Thoracic aorta (tissue), 2 donors: ENCODE data around the gene CACNA1B. TPM values are rescaled to one million over a fixed set of nuclear protein-coding genes. Genes with fewer than 3 reads are reported as not detected.

Experiments used
- ATAC-seq: fragments of 150-250 bp; one replicate; pipeline ENCODE4 v1.8.0; 2017; ENCODE audit warnings: low read depth; ENCODE audit not compliant: insufficient number of reproducible peaks, low FRiP score
- DNase-seq: peaks from one replicate; pipeline ENCODE4 v3.0.0-alpha.2; 2020; ENCODE audit warnings: low spot score
- H3K27ac ChIP-seq, 2 donors: fragments of 200-600 bp; sonication (generic); 1 replicate in 1 of 2; 2 replicates in 1 of 2; pipeline ENCODE4 v1.5.1; 2016; ENCODE audit warnings: mild to moderate bottlenecking in 2 of 2, moderate library complexity in 2 of 2
- H3K27me3 ChIP-seq: fragments of 200-600 bp; sonication (generic); replicated peaks from 2 replicates; pipeline ENCODE4 v1.6.0; 2016; ENCODE audit warnings: mild to moderate bottlenecking; ENCODE audit not compliant: insufficient read depth
- H3K36me3 ChIP-seq: fragments of 200-600 bp; sonication (generic); one replicate; pipeline ENCODE4 v1.5.1; 2016
- H3K4me1 ChIP-seq, 2 donors: fragments of 200-600 bp; sonication (generic); 1 replicate in 1 of 2; 2 replicates in 1 of 2; pipeline versions ENCODE4 v1.5.1 to v1.6.0; 2016; ENCODE audit warnings: low read depth in 2 of 2, mild to moderate bottlenecking in 1 of 2; ENCODE audit not compliant: control insufficient read depth in 1 of 2
- H3K4me3 ChIP-seq: fragments of 200-600 bp; sonication (generic); 2 replicates; pipeline ENCODE4 v1.5.1; 2016; ENCODE audit warnings: mild to moderate bottlenecking
- H3K9me3 ChIP-seq: fragments of 200-600 bp; sonication (generic); 2 replicates; pipeline ENCODE4 v1.5.1; 2016
- total RNA-seq, 2 donors: library from RNA; depleted of rRNA; stranded (reverse); fragments of >200 nt; gene quantifications; one replicate each; pipeline versions ENCODE4 v1.1.0 to v1.2.3, GENCODE V29; 2016
- TF ChIP-seq, protein P1 (sequence below): fragments of 200-600 bp; sonication (generic); IDR thresholded peaks from one replicate; pipeline ENCODE4 v1.5.1; 2019; ENCODE audit warnings: antibody characterized with exemption

CACNA1B gene
- total RNA-seq, 2 donors from 2014 or later: 0.07 to 0.14 TPM

GRCh38 chr9:138076650-138077009, 199.0 kb downstream of the CACNA1B start:
- Histone ChIP-seq H3K27ac (no peak overlapping the region), H3K27me3 (no peaks in the 10 kb centered on the region), H3K4me1 (no peaks in the 10 kb centered on the region), H3K36me3 (no peaks in the 10 kb centered on the region), H3K4me3 (no peak overlapping the region), H3K9me3 (no peaks in the 10 kb centered on the region)
- DNase-seq (no peak), ATAC-seq (no peak)
- TF ChIP-seq, protein P1, sequence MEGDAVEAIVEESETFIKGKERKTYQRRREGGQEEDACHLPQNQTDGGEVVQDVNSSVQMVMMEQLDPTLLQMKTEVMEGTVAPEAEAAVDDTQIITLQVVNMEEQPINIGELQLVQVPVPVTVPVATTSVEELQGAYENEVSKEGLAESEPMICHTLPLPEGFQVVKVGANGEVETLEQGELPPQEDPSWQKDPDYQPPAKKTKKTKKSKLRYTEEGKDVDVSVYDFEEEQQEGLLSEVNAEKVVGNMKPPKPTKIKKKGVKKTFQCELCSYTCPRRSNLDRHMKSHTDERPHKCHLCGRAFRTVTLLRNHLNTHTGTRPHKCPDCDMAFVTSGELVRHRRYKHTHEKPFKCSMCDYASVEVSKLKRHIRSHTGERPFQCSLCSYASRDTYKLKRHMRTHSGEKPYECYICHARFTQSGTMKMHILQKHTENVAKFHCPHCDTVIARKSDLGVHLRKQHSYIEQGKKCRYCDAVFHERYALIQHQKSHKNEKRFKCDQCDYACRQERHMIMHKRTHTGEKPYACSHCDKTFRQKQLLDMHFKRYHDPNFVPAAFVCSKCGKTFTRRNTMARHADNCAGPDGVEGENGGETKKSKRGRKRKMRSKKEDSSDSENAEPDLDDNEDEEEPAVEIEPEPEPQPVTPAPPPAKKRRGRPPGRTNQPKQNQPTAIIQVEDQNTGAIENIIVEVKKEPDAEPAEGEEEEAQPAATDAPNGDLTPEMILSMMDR: no peak

GRCh38 chr9:138077126-138077525, 199.5 kb downstream of the CACNA1B start:
- TF ChIP-seq, protein P1: no peak
- H3K27ac ChIP-seq: no peak overlapping the region
- no peaks in the 10 kb centered on the region for H3K4me1 ChIP-seq
- DNase-seq (no peak), ATAC-seq (no peak)
- H3K36me3 ChIP-seq: no peaks in the 10 kb centered on the region
- no peak overlapping the region for H3K4me3 ChIP-seq
- no peaks in the 10 kb centered on the region for H3K27me3 ChIP-seq
- H3K9me3 ChIP-seq: no peaks in the 10 kb centered on the region

DNA sequence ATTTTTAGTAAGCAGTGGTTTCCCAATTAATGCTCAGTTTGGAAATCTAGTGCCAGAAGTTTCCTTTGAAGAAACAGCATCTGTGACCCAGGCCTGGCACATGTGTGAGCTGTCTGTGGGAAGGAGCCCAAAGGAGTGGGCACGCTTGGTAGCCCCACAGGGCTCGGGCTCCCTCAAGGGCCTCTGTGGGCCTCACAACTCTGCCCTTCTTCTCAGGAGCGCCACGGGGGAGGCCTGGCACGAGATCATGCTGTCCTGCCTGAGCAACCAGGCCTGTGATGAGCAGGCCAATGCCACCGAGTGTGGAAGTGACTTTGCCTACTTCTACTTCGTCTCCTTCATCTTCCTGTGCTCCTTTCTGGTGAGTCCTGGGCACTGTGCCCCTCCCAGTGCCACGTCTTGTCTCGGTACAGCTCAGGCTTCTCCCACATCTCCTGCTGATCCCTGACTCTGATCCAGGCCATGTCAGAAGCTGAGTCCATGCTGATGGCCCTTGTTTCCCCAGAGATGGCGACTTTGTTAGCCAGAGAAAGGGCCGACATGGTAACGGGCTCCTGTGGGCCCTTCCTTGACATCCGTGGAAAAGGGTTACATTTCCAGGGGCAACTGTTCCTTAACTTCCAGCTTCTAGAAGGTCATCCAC, 200.4 kb downstream of the CACNA1B start:
- no peak overlapping the region for H3K27ac ChIP-seq
- H3K4me1 ChIP-seq: no peaks in the 10 kb centered on the region
- H3K36me3 ChIP-seq: no peaks in the 10 kb centered on the region
- ATAC-seq (no peak), DNase-seq (no peak)
- H3K27me3 ChIP-seq: no peaks in the 10 kb centered on the region
- TF ChIP-seq, protein P1: no peak
- H3K4me3 ChIP-seq: no peak overlapping the region
- H3K9me3 ChIP-seq: no peaks in the 10 kb centered on the region

- TF ChIP-seq, protein P1: no peak
- H3K9me3 ChIP-seq: no peaks in the 10 kb centered on the region
- H3K36me3 ChIP-seq: no peaks in the 10 kb centered on the region
- no peak overlapping the region for H3K27ac ChIP-seq
- H3K27me3 ChIP-seq: no peaks in the 10 kb centered on the region
- no peak for DNase-seq
- H3K4me1 ChIP-seq: no peaks in the 10 kb centered on the region
- H3K4me3 ChIP-seq: no peak overlapping the region
- no peak for ATAC-seq
Observed at GRCh38 chr9:138078846-138079245, 201.3 kb downstream of the CACNA1B start.

DNA sequence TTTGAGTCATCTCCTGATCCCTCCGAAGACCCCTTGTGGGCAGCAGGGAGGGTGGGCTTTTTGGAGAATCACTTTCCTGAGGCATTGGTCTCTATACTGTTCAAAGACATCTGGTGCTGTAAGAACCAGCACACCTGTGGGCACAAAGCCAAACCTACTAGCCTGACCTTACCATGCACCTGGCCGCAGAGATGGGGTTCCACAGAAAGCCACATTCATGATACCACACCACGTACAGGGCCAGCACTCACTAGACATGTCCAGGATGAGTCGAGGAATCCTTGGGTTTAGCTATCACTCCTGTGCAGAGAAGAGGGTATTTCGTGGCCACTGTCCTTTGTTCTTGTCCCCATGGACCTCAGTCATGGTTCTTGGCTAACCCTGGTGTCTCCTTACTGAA, 203.4 kb downstream of the CACNA1B start:
- ATAC-seq: no peak
- peaks cover 8% of the 10 kb centered on the region for H3K9me3 ChIP-seq
- no peaks in the 10 kb centered on the region for H3K36me3 ChIP-seq
- no peaks in the 10 kb centered on the region for H3K27me3 ChIP-seq
- H3K4me3 ChIP-seq: no peak overlapping the region
- TF ChIP-seq, protein P1: no peak
- no peak for DNase-seq
- H3K4me1 ChIP-seq: no peaks in the 10 kb centered on the region
- no peak overlapping the region for H3K27ac ChIP-seq
